ENCODE measurements around the gene KIAA0753. TPM values are rescaled to one million over a fixed set of nuclear protein-coding genes. Genes with fewer than 3 reads are reported as not detected.
A peak's percentile ranks its signal among the peaks of the same experiment; 100 is the strongest.

The KIAA0753 gene
- total and polyA plus RNA-seq, 2 of the 13 experiments (the other 11 are each of a cell fraction or from before 2014, with no cell fraction given) = 5.2 to 9.1 TPM

DNA sequence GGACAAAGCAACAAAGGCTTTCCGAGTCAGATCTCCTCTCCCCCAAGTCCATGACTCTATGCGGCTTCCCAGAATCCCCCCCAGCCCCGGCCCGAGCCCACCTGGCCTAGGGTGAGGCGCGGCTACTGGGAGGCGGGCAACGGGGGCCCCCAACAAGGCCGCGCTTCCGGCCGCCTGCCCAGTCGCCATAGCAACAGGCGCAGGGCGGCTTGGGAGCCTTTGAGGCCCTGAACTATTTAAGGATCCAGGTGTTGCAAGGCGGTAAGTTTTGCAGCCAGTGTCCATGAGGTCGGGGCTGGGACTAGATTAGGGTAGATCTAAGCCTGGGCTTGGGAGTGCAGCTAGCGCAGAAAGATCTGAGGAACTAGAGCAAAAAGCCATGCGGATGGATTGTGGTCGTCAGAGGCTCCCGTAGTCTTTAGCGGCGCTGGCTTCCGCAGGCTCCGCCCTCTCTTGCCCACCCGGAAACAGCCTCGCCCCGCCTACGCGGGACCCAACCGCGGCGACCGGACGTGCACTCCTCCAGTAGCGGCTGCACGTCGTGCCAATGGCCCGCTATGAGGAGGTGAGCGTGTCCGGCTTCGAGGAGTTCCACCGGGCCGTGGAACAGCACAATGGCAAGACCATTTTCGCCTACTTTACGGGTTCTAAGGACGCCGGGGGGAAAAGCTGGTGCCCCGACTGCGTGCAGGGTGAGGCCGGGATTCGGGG is at the start of gene KIAA0753, which contains the start of gene TXNDC17 (continued):
- TF ChIP-seq GMEB1 (CRISPR knock-in tag; IDR thresholded peaks at IDR 0.05; ENCODE audit: borderline replicate concordance) (peak; percentile 87), ATF2 (CRISPR knock-in tag; IDR thresholded peaks at IDR 0.05) (no peak; the same call in 1 of the 2 replicates), FOSL2 (CRISPR knock-in tag; IDR thresholded peaks at IDR 0.05) (no peak; the same call in 1 of the 2 replicates), MTF1 (CRISPR knock-in tag; IDR thresholded peaks at IDR 0.05) (no peak), HNRNPLL (IDR thresholded peaks at IDR 0.05; ENCODE audit: low read depth, low read length, poor library complexity, severe bottlenecking) (peak; percentile 94), MED13 (CRISPR knock-in tag; IDR thresholded peaks at IDR 0.05) (no peak), MBNL3 (CRISPR knock-in tag; conservative IDR thresholded peaks at IDR 0.05) (no peak), ZNF513 (CRISPR knock-in tag; conservative IDR thresholded peaks at IDR 0.05) (no peak), TBX3 (IDR thresholded peaks at IDR 0.05; ENCODE audit: borderline replicate concordance) (no peak), ZNF552 (CRISPR knock-in tag; IDR thresholded peaks at IDR 0.05; ENCODE audit: borderline replicate concordance) (0 out of 2 replicates have a peak, but pooled peaks have one; percentile 72), SNAI1 (CRISPR knock-in tag; IDR thresholded peaks at IDR 0.05; ENCODE audit: borderline replicate concordance) (0 out of 2 replicates have a peak, but pooled peaks have one; percentile 50), ZSCAN31 (CRISPR knock-in tag; IDR thresholded peaks at IDR 0.05; ENCODE audit: low read depth) (peak; percentile 76), DR1 (CRISPR knock-in tag; IDR thresholded peaks at IDR 0.05) (peak; percentile 77; the same call in 1 of the 2 replicates), JUNB (CRISPR knock-in tag; IDR thresholded peaks at IDR 0.05; ENCODE audit: borderline replicate concordance) (no peak), ZNF230 (CRISPR knock-in tag; IDR thresholded peaks at IDR 0.05) (0 out of 2 replicates have a peak, but pooled peaks have one; percentile 49), ZNF691 (CRISPR knock-in tag; IDR thresholded peaks at IDR 0.05; ENCODE audit: borderline replicate concordance, low read depth) (peak; percentile 79; the same call in 1 of the 2 replicates), SKI (IDR thresholded peaks at IDR 0.05; ENCODE audit: partially characterized antibody) (peak; percentile 14), ZKSCAN1 (IDR thresholded peaks at IDR 0.05; ENCODE audit: low read length) (no peak), GABPA (IDR thresholded peaks at IDR 0.05; ENCODE audit: low read depth, low read length) (peak; percentile 67), GABPA (CRISPR knock-in tag; IDR thresholded peaks at IDR 0.05; ENCODE audit: low read depth) (peak; percentile 88), NFIB (CRISPR knock-in tag; IDR thresholded peaks at IDR 0.05; ENCODE audit: borderline replicate concordance) (no peak), DMAP1 (CRISPR knock-in tag; IDR thresholded peaks at IDR 0.05) (peak; percentile 94), ATRX (CRISPR knock-in tag; IDR thresholded peaks at IDR 0.05; ENCODE audit: borderline replicate concordance) (no peak), GTF3A (CRISPR knock-in tag; conservative IDR thresholded peaks at IDR 0.05) (no peak), MAX (IDR thresholded peaks at IDR 0.05) (peak; percentile 59), ZNF75D (CRISPR knock-in tag; IDR thresholded peaks at IDR 0.05; ENCODE audit: borderline replicate concordance) (no peak)
